ENCODE measurements around the gene MRAP.

Gene MRAP

GRCh38 chr21:32328595-32328994 is 29.9 kb downstream of the MRAP start:
- TF ChIP-seq CTCF (IDR thresholded peaks at IDR 0.05; ENCODE audit: low read depth, low read length, poor library complexity, severe bottlenecking) (no peak), EZH2phosphoT487 (IDR thresholded peaks at IDR 0.05; ENCODE audit: borderline replicate concordance, low read length) (no peak)
- Histone ChIP-seq H3K4me1 (ENCODE audit: control insufficient read depth, low read length) (peaks cover 15% of the 10 kb centered on the region), H3K9me2 (replicated peaks; ENCODE audit: control insufficient read depth, low read length) (no peaks in the 10 kb centered on the region), H3F3A (ENCODE audit: control insufficient read depth, insufficient read depth) (no peaks in the 10 kb centered on the region), H3K36me3 (ENCODE audit: control insufficient read depth, low read length) (peaks cover 98% of the 10 kb centered on the region), H3K79me2 (ENCODE audit: control insufficient read depth, low read length) (no peaks in the 10 kb centered on the region), H4K20me1 (ENCODE audit: control insufficient read depth, insufficient read depth, low read depth, low read length) (no peaks in the 10 kb centered on the region), H3K9me3 (ENCODE audit: control insufficient read depth, insufficient read depth, low read length) (0 out of 2 replicates have a peak, but pooled peaks cover 6% of the 10 kb centered on the region), H3K27ac (ENCODE audit: low read depth, low read length) (no peak overlapping the region), H3K4me3 (ENCODE audit: low read length) (no peak overlapping the region), H3K27me3 (ENCODE audit: control insufficient read depth, low read length) (no peaks in the 10 kb centered on the region), H3K4me2 (ENCODE audit: low read length) (no peak overlapping the region)

- Histone ChIP-seq H3K27ac (ENCODE audit: low read depth, low read length) (no peak overlapping the region), H3K27me3 (ENCODE audit: control insufficient read depth, low read length) (no peaks in the 10 kb centered on the region), H3K9me3 (ENCODE audit: control insufficient read depth, insufficient read depth, low read length) (0 out of 2 replicates have a peak, but pooled peaks cover 6% of the 10 kb centered on the region), H3K4me2 (ENCODE audit: low read length) (no peak overlapping the region), H3F3A (ENCODE audit: control insufficient read depth, insufficient read depth) (no peaks in the 10 kb centered on the region), H3K9me2 (replicated peaks; ENCODE audit: control insufficient read depth, low read length) (no peaks in the 10 kb centered on the region), H3K4me3 (ENCODE audit: low read length) (no peak overlapping the region), H3K36me3 (ENCODE audit: control insufficient read depth, low read length) (peaks cover 97% of the 10 kb centered on the region), H3K4me1 (ENCODE audit: control insufficient read depth, low read length) (peaks cover 16% of the 10 kb centered on the region), H4K20me1 (ENCODE audit: control insufficient read depth, insufficient read depth, low read depth, low read length) (no peaks in the 10 kb centered on the region), H3K79me2 (ENCODE audit: control insufficient read depth, low read length) (no peaks in the 10 kb centered on the region)
- TF ChIP-seq CTCF (IDR thresholded peaks at IDR 0.05; ENCODE audit: low read depth, low read length, poor library complexity, severe bottlenecking) (no peak), EZH2phosphoT487 (IDR thresholded peaks at IDR 0.05; ENCODE audit: borderline replicate concordance, low read length) (no peak)
Measured at GRCh38 chr21:32329331-32329730, 30.7 kb downstream of the MRAP start.

GRCh38 chr21:32329776-32330175 is 31.1 kb downstream of the MRAP start:
- H3K27ac ChIP-seq (ENCODE audit: low read depth, low read length): no peak overlapping the region
- TF ChIP-seq EZH2phosphoT487 (IDR thresholded peaks at IDR 0.05; ENCODE audit: borderline replicate concordance, low read length) (no peak), CTCF (IDR thresholded peaks at IDR 0.05; ENCODE audit: low read depth, low read length, poor library complexity, severe bottlenecking) (no peak)
- H3K4me3 ChIP-seq (ENCODE audit: low read length): no peak overlapping the region
- H3K36me3 ChIP-seq (ENCODE audit: control insufficient read depth, low read length): peaks cover 97% of the 10 kb centered on the region
- peaks cover 16% of the 10 kb centered on the region for H3K4me1 ChIP-seq (ENCODE audit: control insufficient read depth, low read length)
- no peaks in the 10 kb centered on the region for H3K27me3 ChIP-seq (ENCODE audit: control insufficient read depth, low read length)
- no peaks in the 10 kb centered on the region for H3K9me2 ChIP-seq (replicated peaks; ENCODE audit: control insufficient read depth, low read length)
- no peaks in the 10 kb centered on the region for H3K79me2 ChIP-seq (ENCODE audit: control insufficient read depth, low read length)
- H4K20me1 ChIP-seq (ENCODE audit: control insufficient read depth, insufficient read depth, low read depth, low read length): no peaks in the 10 kb centered on the region
- H3K9me3 ChIP-seq (ENCODE audit: control insufficient read depth, insufficient read depth, low read length): 0 out of 2 replicates have a peak, but pooled peaks cover 6% of the 10 kb centered on the region
- H3F3A ChIP-seq (ENCODE audit: control insufficient read depth, insufficient read depth): no peaks in the 10 kb centered on the region
- no peak overlapping the region for H3K4me2 ChIP-seq (ENCODE audit: low read length)
